GM04504 (cell line): ENCODE results near the gene TC2N.
A peak's percentile ranks its signal among the peaks of the same experiment; 100 is the strongest.
"Not testable (repeated sequence)": the region's sequence is repeated elsewhere in the genome, so short reads cannot be mapped to it uniquely, and the experiment has no call there.

Experiments
- DNase-seq: peaks from one replicate; pipeline ENCODE4 v3.0.0-alpha.2; 2012; ENCODE audit warnings: low read depth

The TC2N gene

GRCh38 chr14:91831337-91831736 lies 36.0 kb downstream of the TC2N start:
- DNase-seq = no peak

- DNase-seq = no peak
Observed at GRCh38 chr14:91830777-91831176, 36.6 kb downstream of the TC2N start.

GRCh38 chr14:91829511-91829910 lies 37.8 kb downstream of the TC2N start:
- DNase-seq = no peak

DNA sequence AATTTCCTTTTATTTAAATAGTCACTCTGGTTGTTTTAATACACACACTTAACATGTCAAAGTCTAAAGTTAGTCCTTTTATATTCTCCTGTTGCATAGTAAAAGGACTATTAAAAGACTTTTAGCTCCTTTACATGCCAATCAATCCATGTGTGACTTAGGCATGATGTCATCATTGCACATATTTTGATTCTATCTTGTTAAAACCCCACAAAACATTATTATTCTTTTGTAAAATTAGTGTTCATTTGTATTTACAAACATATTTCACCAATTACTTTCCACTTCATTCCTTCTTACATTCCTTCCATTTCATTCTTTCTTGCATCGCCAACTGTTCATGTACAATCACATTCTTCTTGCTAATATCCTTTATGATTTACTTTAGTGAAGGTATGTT lies 39.6 kb downstream of the TC2N start:
- DNase-seq = no peak

DNA sequence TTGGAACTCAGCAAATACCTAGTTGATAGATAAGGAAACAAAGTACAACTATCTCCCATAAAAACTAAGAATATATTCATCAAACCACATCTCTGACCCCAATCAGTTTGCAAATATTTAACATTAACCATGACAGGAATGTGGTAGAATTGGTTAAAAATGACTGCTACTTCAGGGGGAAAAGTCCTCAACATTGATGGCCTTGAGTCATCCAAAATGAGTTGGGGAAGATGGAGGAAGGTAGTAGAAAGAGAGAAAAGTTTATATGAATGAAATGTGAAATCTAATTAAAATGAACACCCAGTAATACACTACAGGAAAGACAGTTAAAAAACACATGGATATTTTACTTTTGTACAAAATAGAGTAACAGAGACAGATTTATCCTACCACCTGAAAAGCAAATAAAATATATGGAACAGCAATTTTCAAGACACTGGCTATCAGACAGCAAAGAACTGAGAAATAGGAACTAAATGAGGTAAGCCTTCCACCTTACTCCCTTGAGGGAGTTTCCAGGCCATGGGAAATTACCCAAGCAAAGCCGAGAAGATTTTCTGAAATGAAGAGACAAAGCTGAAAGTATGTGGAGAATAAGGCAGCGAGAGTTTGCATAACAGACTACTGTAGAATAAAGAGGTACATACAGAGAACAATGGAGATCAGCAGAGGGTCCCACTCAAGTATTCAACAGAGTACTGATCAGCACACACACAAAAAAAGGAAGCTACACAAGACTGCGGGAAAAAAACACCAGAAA lies 49.6 kb downstream of the TC2N start:
- DNase-seq = no peak

- no peak for DNase-seq
Observed at GRCh38 chr14:91814317-91814716, 53.0 kb downstream of the TC2N start.

- no peak for DNase-seq
Observed at GRCh38 chr14:91810699-91811098, 56.6 kb downstream of the TC2N start.

GRCh38 chr14:91806716-91807115 lies 60.6 kb downstream of the TC2N start:
- no peak for DNase-seq

- DNase-seq = not testable (repeated sequence)
Observed at GRCh38 chr14:91806094-91806493, 61.2 kb downstream of the TC2N start.

GRCh38 chr14:91805659-91806058 lies 61.7 kb downstream of the TC2N start:
- DNase-seq = no peak

DNA sequence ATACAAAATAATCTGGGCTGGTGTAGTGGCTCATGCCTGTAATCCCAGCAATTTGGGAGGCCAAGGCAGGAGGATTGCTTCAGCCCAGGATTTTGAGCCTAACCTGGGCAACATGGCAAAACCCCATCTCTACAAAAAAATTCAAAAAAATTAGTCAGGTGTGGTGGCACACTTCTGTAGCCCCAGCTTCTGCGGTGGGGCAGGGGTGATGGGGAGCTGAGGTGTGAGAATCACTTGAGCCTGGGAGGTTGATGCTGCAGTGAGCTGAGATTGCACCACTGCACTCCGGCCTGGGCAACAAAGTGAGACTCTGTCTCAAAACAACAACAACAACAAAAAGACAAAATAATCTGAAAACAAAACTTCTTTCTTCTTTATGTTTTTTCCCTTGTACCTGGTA lies 66.0 kb downstream of the TC2N start:
- DNase-seq = no peak

GRCh38 chr14:91796617-91797347 lies 70.6 kb downstream of the TC2N start:
- DNase-seq = peak; percentile 1

DNA sequence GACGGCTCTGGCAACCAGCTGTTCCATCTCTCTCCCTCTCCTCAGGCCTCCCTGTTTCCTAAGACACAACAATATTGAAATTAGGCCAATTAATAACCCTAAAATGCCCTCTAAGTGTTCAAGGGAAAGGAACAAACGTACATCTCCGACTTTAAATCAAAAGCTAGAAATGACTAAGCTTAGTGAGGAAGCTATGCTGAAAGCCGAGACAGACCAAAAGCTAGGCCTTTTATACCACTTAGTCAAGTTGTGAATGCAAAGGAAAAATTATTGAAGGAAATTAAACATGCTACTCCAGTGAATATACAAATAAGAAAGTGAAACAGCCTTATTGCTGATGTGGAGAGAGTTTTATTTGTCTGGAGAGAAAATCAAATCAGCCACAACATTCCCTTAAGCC lies 73.6 kb downstream of the TC2N start:
- DNase-seq = no peak

GRCh38 chr14:91786188-91786587 lies 81.1 kb downstream of the TC2N start:
- DNase-seq = no peak

DNA sequence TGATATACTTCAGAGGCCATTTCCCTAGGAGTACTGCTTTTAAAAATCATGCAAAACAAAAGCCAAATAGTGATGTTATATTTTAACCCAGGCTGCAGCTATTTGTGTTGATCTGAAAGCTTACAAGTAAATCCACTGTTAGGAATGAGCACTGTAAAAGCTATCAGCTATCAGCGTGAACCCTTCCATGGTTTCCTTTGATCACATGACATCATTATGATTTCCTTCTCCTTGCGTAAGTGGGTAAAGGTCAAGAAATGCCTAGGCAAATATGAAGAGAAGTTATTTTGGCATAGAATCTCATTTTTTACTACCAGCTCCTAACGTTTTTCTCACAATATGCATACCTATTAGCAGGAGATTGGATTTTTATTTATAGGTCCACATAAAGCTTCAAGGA lies 86.9 kb downstream of the TC2N start:
- no peak for DNase-seq

DNA sequence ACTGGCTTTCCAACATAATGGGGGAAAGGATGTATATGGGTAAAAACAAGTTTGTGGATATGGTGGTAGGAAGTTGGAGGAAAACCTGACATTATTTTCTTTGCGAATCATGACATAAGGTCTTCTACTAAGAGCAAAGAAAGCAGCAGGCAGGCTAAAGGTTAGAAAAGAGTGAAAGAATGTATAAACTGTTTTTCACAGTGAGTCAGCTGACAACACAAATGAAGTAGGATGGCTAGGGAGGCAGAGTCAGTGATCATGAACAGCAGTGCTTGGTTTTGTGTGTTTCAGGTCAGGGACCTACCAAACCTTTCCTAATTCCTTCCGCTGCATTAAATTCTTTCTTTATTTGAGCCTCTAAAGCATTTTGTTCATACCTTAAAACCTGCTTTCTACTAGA lies 89.1 kb downstream of the TC2N start:
- DNase-seq = no peak

DNA sequence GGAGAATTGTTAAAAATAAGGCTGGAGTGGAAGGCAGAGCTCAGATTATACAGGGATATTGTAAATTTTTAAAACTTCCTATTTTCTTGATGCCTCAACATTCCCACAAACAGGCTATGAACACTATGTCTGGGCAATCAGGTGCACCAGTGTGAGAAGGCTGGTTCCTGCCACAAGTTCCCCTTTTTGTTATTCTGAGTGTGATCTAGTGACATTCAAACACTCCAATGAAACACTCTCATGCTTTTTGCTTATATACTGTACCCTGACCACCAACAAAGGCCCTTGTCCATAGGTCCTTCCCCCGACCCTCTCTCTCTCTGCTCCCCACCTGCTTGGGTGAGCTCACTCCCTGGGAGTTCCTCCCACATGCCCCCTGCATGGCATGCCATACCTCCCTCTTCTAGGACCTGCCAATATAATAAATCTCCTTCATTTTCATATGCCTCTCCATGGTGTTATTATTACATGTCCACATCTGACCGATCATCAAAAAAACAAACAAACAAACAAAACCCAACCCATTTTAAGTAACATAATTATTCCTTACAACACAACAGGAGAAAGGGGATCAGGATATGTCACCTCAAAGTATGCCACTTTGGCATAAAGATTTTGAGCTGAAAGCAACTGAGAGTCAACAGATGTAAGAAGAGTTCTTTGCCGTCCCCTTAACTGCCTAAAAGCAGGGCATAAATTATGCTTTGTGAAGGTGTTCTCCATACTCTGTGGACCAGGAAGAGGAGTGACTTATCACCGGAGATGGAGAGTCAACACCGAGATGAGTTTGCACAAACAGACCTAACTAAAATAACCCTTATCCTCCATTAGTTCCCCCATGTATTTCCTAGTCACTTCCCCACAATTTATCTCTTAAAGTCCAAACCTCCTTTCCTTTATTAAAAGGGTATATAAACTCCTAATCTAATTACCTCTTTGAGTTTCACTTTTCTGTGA lies 92.9 kb downstream of the TC2N start:
- DNase-seq = no peak

- DNase-seq = no peak
Observed at GRCh38 chr14:91770185-91770584, 97.2 kb downstream of the TC2N start.

- DNase-seq = no peak
Observed at GRCh38 chr14:91755570-91756295, 111.6 kb downstream of the TC2N start.

DNA sequence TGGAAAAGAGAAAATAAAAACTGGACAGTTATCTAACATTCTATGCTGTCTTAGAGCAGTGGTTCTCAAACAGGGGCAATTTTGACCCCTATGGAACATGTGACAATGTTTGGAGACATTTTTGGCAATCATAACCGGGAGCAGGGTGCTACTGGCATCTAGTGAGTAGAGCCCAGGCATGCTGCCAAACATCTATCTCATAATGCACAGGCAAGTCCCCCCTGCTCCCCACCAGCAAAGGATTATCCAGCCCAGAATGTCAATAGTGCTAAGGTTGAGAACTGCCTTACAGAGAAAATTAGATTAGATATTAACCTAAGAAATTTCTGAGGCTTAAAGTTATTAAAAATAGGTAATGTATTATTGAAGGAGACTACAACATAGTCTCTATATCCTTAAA lies 112.5 kb downstream of the TC2N start:
- no peak for DNase-seq

GRCh38 chr14:91754185-91754584 lies 113.2 kb downstream of the TC2N start:
- DNase-seq = no peak
